HepG2 (cell line): ENCODE data around the gene DOCK4. TPM values are rescaled to one million over a fixed set of nuclear protein-coding genes. Genes with fewer than 3 reads are reported as not detected.

Source experiments
- ATAC-seq: fragments of 200-7000 bp; cut with Tn5 transposase; 3 replicates; pipeline ENCODE4 v1.9.1; 2020; ENCODE audit warnings: mild to moderate bottlenecking, moderate library complexity
- BruUV-seq: library from RNA; stranded (reverse); fragments of 400-500 nt; replicated peaks from 2 replicates; lab custom pipeline; 2021; lab: Mats Ljungman, UMichigan
- CTCF ChIA-PET: fragments of 300-600 bp; formaldehyde crosslinking; extraction: SDS; loops from one replicate; lab custom pipeline; 2021; ENCODE audit warnings: low total read pairs, inconsistent platforms, low intra/inter-chr PET ratio; lab: Yijun Ruan, JAX
- POLR2A ChIA-PET: fragments of 350-600 bp; sonication (Branson Sonifier 250); formaldehyde crosslinking; loops from one replicate; lab custom pipeline; 2020; ENCODE audit warnings: antibody characterized with exemption, inconsistent platforms; lab: Yijun Ruan, JAX
- DNase-seq: peaks from one replicate; pipeline ENCODE4 v3.0.0-alpha.2; 2015; ENCODE audit warnings: low spot score
- FAIRE-seq: peaks from 3 replicates; lab custom pipeline; 2011; peaks lifted over from hg19 to GRCh38; lab: Jason Lieb, UNC
- H2AFZ ChIP-seq: one replicate; pipeline ENCODE4 v1.6.1; 2011; ENCODE audit warnings: low read length, inconsistent platforms
- H3K27ac ChIP-seq: fragments of 300-600 bp; 3 replicates; pipeline ENCODE4 v1.8.0; 2011; ENCODE audit warnings: mixed run types, mild to moderate bottlenecking, mixed read lengths, low read length, inconsistent platforms; ENCODE audit not compliant: insufficient read depth; ENCODE audit errors: extremely low read length
- H3K27me3 ChIP-seq, 2 experiments: fragments of 200-600 bp in 1 of 2; 2 replicates in 1 of 2; 3 replicates in 1 of 2; pipeline versions ENCODE4 v1.6.0 to v1.8.0; 2011; ENCODE audit warnings: low read length in 2 of 2, mild to moderate bottlenecking in 2 of 2, moderate library complexity in 2 of 2, inconsistent platforms in 1 of 2; ENCODE audit not compliant: insufficient read depth in 2 of 2, control insufficient read depth in 1 of 2
- H3K36me3 ChIP-seq, 2 experiments: fragments of 200-600 bp in 1 of 2; replicated peaks in 1 of 2; 2 replicates in 1 of 2; 3 replicates in 1 of 2; pipeline versions ENCODE4 v1.5.1 to v1.8.0; 2011; ENCODE audit warnings: low read length in 2 of 2, inconsistent platforms in 1 of 2; ENCODE audit not compliant: insufficient read depth in 2 of 2, control insufficient read depth in 1 of 2
- H3K4me1 ChIP-seq: 2 replicates; pipeline ENCODE4 v1.5.1; 2012; ENCODE audit warnings: low read length, inconsistent platforms; ENCODE audit not compliant: insufficient read depth
- H3K4me2 ChIP-seq: 2 replicates; pipeline ENCODE4 v1.6.0; 2011; ENCODE audit warnings: low read depth, low read length, inconsistent platforms
- H3K4me3 ChIP-seq, 3 experiments: fragments of 200-600 bp in 1 of 3; sonication (generic), shearing (Covaris generic) in 1 of 3; replicated peaks in 1 of 3; 2 replicates each; pipeline ENCODE4 v1.5.1; 2011 to 2016; ENCODE audit warnings: low read length in 3 of 3, inconsistent platforms in 2 of 3, low read depth in 2 of 3, mild to moderate bottlenecking in 2 of 3, control low read depth in 1 of 3, mixed read lengths in 1 of 3; ENCODE audit not compliant: insufficient read depth in 1 of 3
- H3K79me2 ChIP-seq: one replicate; pipeline ENCODE4 v1.6.1; 2011; ENCODE audit warnings: low read length, inconsistent platforms; ENCODE audit not compliant: insufficient read depth
- H3K9ac ChIP-seq: 2 replicates; pipeline ENCODE4 v1.6.0; 2011; ENCODE audit warnings: mild to moderate bottlenecking, low read depth, low read length, inconsistent platforms; ENCODE audit not compliant: insufficient read depth
- H3K9me3 ChIP-seq: 2 replicates; pipeline ENCODE4 v1.5.1; 2012; ENCODE audit warnings: mild to moderate bottlenecking, low read length
- H4K20me1 ChIP-seq: 2 replicates; pipeline ENCODE4 v1.6.0; 2011; ENCODE audit warnings: inconsistent platforms, mild to moderate bottlenecking, low read length, moderate library complexity; ENCODE audit not compliant: insufficient read depth
- GZF1 ChIP-seq: sonication (generic); formaldehyde crosslinking; IDR thresholded peaks from 2 replicates; pipeline ENCODE4 v1.5.1; 2020; ENCODE audit warnings: mild to moderate bottlenecking, missing genetic modification reagents
- HOXA9 ChIP-seq: sonication (generic); formaldehyde crosslinking; IDR thresholded peaks from 2 replicates; pipeline ENCODE4 v1.8.1; 2022; ENCODE audit warnings: missing genetic modification reagents, mild to moderate bottlenecking, moderate library complexity, borderline replicate concordance
- NFATC3 ChIP-seq: sonication (generic); formaldehyde crosslinking; IDR thresholded peaks from 2 replicates; pipeline ENCODE4 v1.5.1; 2020; ENCODE audit warnings: mild to moderate bottlenecking, missing genetic modification reagents
- RELA ChIP-seq: sonication (generic); formaldehyde crosslinking; IDR thresholded peaks from 2 replicates; pipeline ENCODE4 v1.4.0; 2020; ENCODE audit warnings: missing genetic modification reagents
- WGBS: methylation state at CpG from one replicate; pipeline ENCODE4 v1.1.6; 2017; ENCODE audit warnings: low lambda C conversion rate; 5-methylcytosine and 5-hydroxymethylcytosine counted together
- in situ Hi-C: cut with HindIII; loops from 2 replicates; pipeline ENCODE4 v1.10.0; 2017; ENCODE audit warnings: low pct_unique_long_range_greater_than_20kb; ENCODE audit not compliant: extremely low pct_ligation_motif_present
- intact Hi-C: fragments of 100-400 bp; cut with micrococcal nuclease; formaldehyde crosslinking; loops from one replicate; pipeline ENCODE4 v1.10.0; 2022; ENCODE audit not compliant: unreplicated experiment
- polyA plus RNA-seq, 8 experiments: library from polyadenylated mRNA; depleted of rRNA in 3 of 8; stranded (reverse) in 7 of 8; unstranded in 1 of 8; fragments of >200 nt; fragmentation: Illumina TruSeq in 4 of 8; extraction: Trizol in 4 of 8; gene quantifications; 2 replicates each; pipeline versions ENCODE4 v1.2.1 to v1.2.3, GENCODE V29; 2011 to 2016; ENCODE audit warnings: low read depth in 4 of 8, missing spikeins in 1 of 8, mixed read lengths in 1 of 8; ENCODE audit not compliant: insufficient read depth in 1 of 8
- total RNA-seq, 5 experiments: library from RNA; depleted of rRNA; stranded (reverse); fragments of >200 nt; fragmentation: Illumina TruSeq; extraction: Trizol; gene quantifications; 2 replicates each; pipeline ENCODE4 v1.2.3, GENCODE V29; 2016; ENCODE audit warnings: low read depth in 1 of 5
- TF ChIP-seq, protein P1 (sequence below): sonication (generic); formaldehyde crosslinking; IDR thresholded peaks from 2 replicates; pipeline ENCODE4 v1.4.0; 2020; ENCODE audit warnings: missing genetic modification reagents
- TF ChIP-seq, protein P2 (sequence below): sonication (generic); formaldehyde crosslinking; IDR thresholded peaks from 2 replicates; pipeline ENCODE4 v1.5.0; 2020; ENCODE audit warnings: mild to moderate bottlenecking, low read depth, missing genetic modification reagents, borderline replicate concordance

The DOCK4 gene
- total and polyA plus RNA-seq, 2 of the 13 experiments (the other 11 are each of a cell fraction or from before 2014, with no cell fraction given): 13.5 to 17.4 TPM

DNA sequence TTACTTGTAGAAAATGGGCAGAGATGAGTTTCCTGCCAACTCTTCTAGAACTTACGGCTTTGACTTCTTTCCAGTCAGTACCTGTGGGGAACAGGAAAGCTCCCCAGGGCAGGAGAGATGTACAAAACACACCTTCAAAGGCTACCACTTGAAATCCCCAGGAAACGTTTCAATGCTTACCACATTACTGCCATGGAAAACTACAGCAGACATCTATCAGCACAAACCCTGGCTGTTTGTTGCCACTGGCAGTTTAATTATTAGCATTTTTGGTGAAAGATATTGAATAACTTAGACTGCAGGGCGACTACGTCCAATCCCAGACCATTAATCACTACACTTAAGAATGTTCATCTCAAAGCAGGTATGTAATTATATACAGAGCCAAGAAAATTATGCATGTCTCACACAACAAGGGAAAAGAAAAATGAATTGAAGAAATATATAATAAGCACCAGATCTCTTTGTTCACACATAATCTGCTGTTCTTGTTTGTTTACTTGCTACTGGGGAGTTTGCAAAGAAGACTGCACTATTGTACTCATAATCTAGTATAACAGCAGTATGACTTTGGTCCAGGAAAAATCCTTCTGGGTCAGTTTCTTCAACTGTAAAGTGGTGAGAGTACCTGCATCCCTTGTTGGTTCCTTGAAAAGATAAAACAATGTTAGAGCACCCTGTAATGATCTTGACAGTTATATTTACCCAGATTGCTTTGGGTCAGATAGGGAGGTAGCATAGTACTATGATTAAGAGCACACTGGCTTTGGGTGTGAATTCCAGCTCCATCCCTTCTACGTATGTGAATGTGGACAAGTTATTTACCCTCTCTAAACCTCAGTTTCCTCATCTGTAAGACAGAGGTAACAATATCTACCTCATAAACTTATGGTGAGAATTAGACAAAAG lies 138.3 kb downstream of the DOCK4 start:
- Histone ChIP-seq H3K79me2 (peaks cover 5% of the 10 kb centered on the region), H3K9ac (no peak overlapping the region), H3K9me3 (no peaks in the 10 kb centered on the region), H3K27me3 (no peaks in the 10 kb centered on the region), H3K4me3 (no peak overlapping the region), H3K4me1 (peaks cover 40% of the 10 kb centered on the region), H2AFZ (no peak overlapping the region), H4K20me1 (no peaks in the 10 kb centered on the region), H3K27ac (no peak overlapping the region), H3K4me2 (no peak overlapping the region), H3K36me3 (no peaks in the 10 kb centered on the region)
- BruUV-seq: no TSS peak
- POLR2A ChIA-PET: no interaction called here
- intact Hi-C loops: loop anchor here (5.0 kb wide), 1 partner anchor 139 kb away; the partner anchor contains the start of genes DOCK4 and ZNF277
- FAIRE-seq (no peak), DNase-seq (no peak)
- in situ Hi-C loops: no loop called here
- whole genome bisulfite sequencing: 86% methylated on average over 5 of the region's 5 CpGs
- peak; percentile 48; the same call in 1 of the 2 replicates for TF ChIP-seq GZF1 (CRISPR knock-in tag)
- TF ChIP-seq, protein P1, sequence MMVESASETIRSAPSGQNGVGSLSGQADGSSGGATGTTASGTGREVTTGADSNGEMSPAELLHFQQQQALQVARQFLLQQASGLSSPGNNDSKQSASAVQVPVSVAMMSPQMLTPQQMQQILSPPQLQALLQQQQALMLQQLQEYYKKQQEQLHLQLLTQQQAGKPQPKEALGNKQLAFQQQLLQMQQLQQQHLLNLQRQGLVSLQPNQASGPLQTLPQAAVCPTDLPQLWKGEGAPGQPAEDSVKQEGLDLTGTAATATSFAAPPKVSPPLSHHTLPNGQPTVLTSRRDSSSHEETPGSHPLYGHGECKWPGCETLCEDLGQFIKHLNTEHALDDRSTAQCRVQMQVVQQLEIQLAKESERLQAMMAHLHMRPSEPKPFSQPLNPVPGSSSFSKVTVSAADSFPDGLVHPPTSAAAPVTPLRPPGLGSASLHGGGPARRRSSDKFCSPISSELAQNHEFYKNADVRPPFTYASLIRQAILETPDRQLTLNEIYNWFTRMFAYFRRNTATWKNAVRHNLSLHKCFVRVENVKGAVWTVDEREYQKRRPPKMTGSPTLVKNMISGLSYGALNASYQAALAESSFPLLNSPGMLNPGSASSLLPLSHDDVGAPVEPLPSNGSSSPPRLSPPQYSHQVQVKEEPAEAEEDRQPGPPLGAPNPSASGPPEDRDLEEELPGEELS (CRISPR knock-in tag): no peak
- TF ChIP-seq, all 625 proteins: peak for 1
- CTCF ChIA-PET: no interaction called here
- no peak; the same call in 2 of the 3 replicates for ATAC-seq

DNA sequence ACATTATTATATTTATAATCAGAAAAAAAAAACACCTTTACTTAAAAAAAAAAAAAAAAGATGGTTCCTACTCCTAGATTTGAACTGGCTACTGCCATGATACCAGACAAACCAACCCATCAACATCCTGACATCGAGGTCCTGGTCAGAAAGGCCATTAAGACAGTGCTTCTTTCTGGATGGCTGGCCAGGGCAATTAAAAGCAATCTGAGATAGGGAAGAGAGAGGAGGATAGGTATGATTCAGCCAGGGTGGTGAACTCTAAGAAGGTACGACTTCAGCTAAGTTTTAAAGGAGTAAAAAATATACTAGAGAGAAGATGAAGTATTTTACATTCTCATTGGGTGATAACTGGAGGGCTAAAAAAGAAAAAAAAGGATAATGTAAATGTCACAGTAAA lies 139.0 kb downstream of the DOCK4 start:
- H3K9ac ChIP-seq: no peak overlapping the region
- ChIA-PET POLR2A (no interaction called here), CTCF (no interaction called here)
- no peak overlapping the region for H3K4me3 ChIP-seq
- ATAC-seq (no peak), DNase-seq (no peak), FAIRE-seq (no peak)
- H3K27ac ChIP-seq: no peak overlapping the region
- peaks cover 33% of the 10 kb centered on the region for H3K4me1 ChIP-seq
- no TSS peak for BruUV-seq
- peaks cover 5% of the 10 kb centered on the region for H3K79me2 ChIP-seq
- no peaks in the 10 kb centered on the region for H3K27me3 ChIP-seq
- H3K9me3 ChIP-seq: no peaks in the 10 kb centered on the region
- H3K36me3 ChIP-seq: no peaks in the 10 kb centered on the region
- intact Hi-C loops: loop anchor here (5.0 kb wide), 1 partner anchor 140 kb away; the partner anchor contains the start of genes DOCK4 and ZNF277
- in situ Hi-C loops: no loop called here
- no peak overlapping the region for H2AFZ ChIP-seq
- TF ChIP-seq RELA (CRISPR knock-in tag) (no peak), HOXA9 (CRISPR knock-in tag) (no peak), NFATC3 (CRISPR knock-in tag) (no peak)
- TF ChIP-seq, protein P2, sequence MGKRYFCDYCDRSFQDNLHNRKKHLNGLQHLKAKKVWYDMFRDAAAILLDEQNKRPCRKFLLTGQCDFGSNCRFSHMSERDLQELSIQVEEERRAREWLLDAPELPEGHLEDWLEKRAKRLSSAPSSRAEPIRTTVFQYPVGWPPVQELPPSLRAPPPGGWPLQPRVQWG: no peak
- H4K20me1 ChIP-seq: no peaks in the 10 kb centered on the region
- H3K4me2 ChIP-seq: no peak overlapping the region
- WGBS: 94% methylated on average over 2 of the region's 2 CpGs
